A549 (cell line): ENCODE measurements around the gene RTN3. TPM values are rescaled to one million over a fixed set of nuclear protein-coding genes. Genes with fewer than 3 reads are reported as not detected.

ENCODE experiments used
- ATAC-seq, 2 experiments: fragments of 200-7000 bp in 1 of 2; fragments of >200 bp in 1 of 2; cut with Nextera tagmentation in 1 of 2; cut with Tn5 transposase in 1 of 2; 3 replicates each; pipeline versions ENCODE4 v1.8.0 to v1.9.1; 2018 to 2020; ENCODE audit warnings: mild to moderate bottlenecking in 1 of 2, moderate library complexity in 1 of 2
- CTCF ChIA-PET: fragments of 300-600 bp; sonication (Branson Sonifier 250); formaldehyde crosslinking; extraction: SDS; loops from one replicate; lab custom pipeline; 2021; ENCODE audit warnings: antibody characterized with exemption, inconsistent platforms; lab: Yijun Ruan, JAX
- POLR2A ChIA-PET: fragments of 350-600 bp; formaldehyde crosslinking; extraction: SDS; loops from one replicate; lab custom pipeline; 2021; ENCODE audit warnings: antibody characterized with exemption, inconsistent platforms; lab: Yijun Ruan, JAX
- DNase-seq, 2 experiments: peaks; one replicate each; pipeline versions ENCODE4 v3.0.0 to v3.0.0-alpha.2; 2011 to 2016; ENCODE audit warnings: low read depth in 1 of 2, low spot score in 1 of 2
- FAIRE-seq: peaks from 2 replicates; lab custom pipeline; 2011; peaks lifted over from hg19 to GRCh38; lab: Jason Lieb, UNC
- H3K27ac ChIP-seq, 2 experiments: fragments of >200 bp; sonication (Bioruptor Twin); formaldehyde crosslinking; 3 replicates each; pipeline ENCODE4 v1.5.1; 2016 to 2017
- H3K4me1 ChIP-seq: fragments of >200 bp; sonication (Bioruptor Twin); formaldehyde crosslinking; 3 replicates; pipeline ENCODE4 v1.6.1; 2016
- H3K4me2 ChIP-seq: fragments of >200 bp; sonication (Bioruptor Twin); formaldehyde crosslinking; 3 replicates; pipeline ENCODE4 v1.6.1; 2016
- H3K4me3 ChIP-seq: fragments of >200 bp; sonication (Bioruptor Twin); formaldehyde crosslinking; 3 replicates; pipeline ENCODE4 v1.5.1; 2016
- H3K9me3 ChIP-seq: fragments of >200 bp; sonication (Bioruptor Twin); formaldehyde crosslinking; 3 replicates; pipeline ENCODE4 v1.6.1; 2016
- BHLHE40 ChIP-seq: IDR thresholded peaks from 2 replicates; pipeline ENCODE4 v1.6.1; 2012; ENCODE audit warnings: low read depth, low read length, inconsistent platforms
- CEBPB ChIP-seq, 2 experiments: fragments of >200 bp in 1 of 2; sonication (Bioruptor Twin) in 1 of 2; formaldehyde crosslinking in 1 of 2; IDR thresholded peaks; 2 replicates each; pipeline ENCODE4 v1.6.1; 2012 to 2016
- CHD2 ChIP-seq: fragments of 150-350 bp; IDR thresholded peaks from 2 replicates; pipeline ENCODE4 v1.6.1; 2014; ENCODE audit warnings: low read length; ENCODE audit not compliant: partially characterized antibody
- CHD4 ChIP-seq: fragments of 200-600 bp; sonication (generic); IDR thresholded peaks from 2 replicates; pipeline ENCODE4 v1.6.1; 2016; ENCODE audit warnings: antibody characterized with exemption, mild to moderate bottlenecking, borderline replicate concordance
- EHMT2 ChIP-seq: fragments of 200-600 bp; sonication (generic); IDR thresholded peaks from 2 replicates; pipeline ENCODE4 v1.6.1; 2016; ENCODE audit warnings: antibody characterized with exemption, low read depth, mild to moderate bottlenecking, moderate library complexity
- EP300 ChIP-seq, 2 experiments: fragments of >200 bp; sonication (Bioruptor Twin); formaldehyde crosslinking; IDR thresholded peaks; 2 replicates in 1 of 2; 3 replicates in 1 of 2; pipeline ENCODE4 v1.6.1; 2016 to 2017
- HDAC2 ChIP-seq: fragments of 200-600 bp; sonication (generic); IDR thresholded peaks from 2 replicates; pipeline ENCODE4 v1.6.1; 2016
- JUN ChIP-seq, 2 experiments: fragments of >200 bp; sonication (Bioruptor Twin); formaldehyde crosslinking; IDR thresholded peaks; 2 replicates in 1 of 2; 3 replicates in 1 of 2; pipeline ENCODE4 v1.6.1; 2016 to 2017
- KDM5A ChIP-seq: fragments of 200-600 bp; sonication (generic); IDR thresholded peaks from 2 replicates; pipeline ENCODE4 v1.6.1; 2016; ENCODE audit warnings: antibody characterized with exemption, mild to moderate bottlenecking
- MAFK ChIP-seq: fragments of 450-650 bp; IDR thresholded peaks from 2 replicates; pipeline ENCODE4 v1.6.1; 2014; ENCODE audit not compliant: partially characterized antibody
- MAZ ChIP-seq: fragments of 150-350 bp; IDR thresholded peaks from 2 replicates; pipeline ENCODE4 v1.6.1; 2014; ENCODE audit warnings: antibody characterized with exemption, low read depth, low read length, borderline replicate concordance
- NPAS2 ChIP-seq: fragments of 250-450 bp; sonication (Bioruptor Pico); IDR thresholded peaks from 2 replicates; pipeline ENCODE4 v1.8.0; 2022; ENCODE audit warnings: mild to moderate bottlenecking, moderate library complexity, borderline replicate concordance
- RNF2 ChIP-seq: fragments of 200-600 bp; sonication (generic); IDR thresholded peaks from 2 replicates; pipeline ENCODE4 v1.6.1; 2016; ENCODE audit warnings: low read depth, mild to moderate bottlenecking, antibody characterized with exemption, moderate library complexity, borderline replicate concordance
- ZC3H11A ChIP-seq: fragments of 450-650 bp; IDR thresholded peaks from 2 replicates; pipeline ENCODE4 v1.6.1; 2014; ENCODE audit warnings: antibody characterized with exemption, mild to moderate bottlenecking
- ZFP36 ChIP-seq: fragments of 450-650 bp; IDR thresholded peaks from 2 replicates; pipeline ENCODE4 v1.6.1; 2014; ENCODE audit warnings: borderline replicate concordance; ENCODE audit not compliant: partially characterized antibody
- ZSCAN20 ChIP-seq: fragments of 250-450 bp; sonication (Bioruptor Pico); IDR thresholded peaks from 2 replicates; pipeline ENCODE4 v1.8.0; 2022; ENCODE audit warnings: mild to moderate bottlenecking, moderate library complexity
- WGBS: methylation state at CpG from one replicate; pipeline ENCODE4 v1.1.6; 2017; ENCODE audit errors: missing lambda C conversion rate; 5-methylcytosine and 5-hydroxymethylcytosine counted together
- polyA plus RNA-seq, 4 experiments: library from polyadenylated mRNA; depleted of rRNA in 3 of 4; stranded (reverse); fragments of >200 nt; fragmentation: RNase III in 1 of 4; extraction: RNeasy Plus Mini Kit Qiagen cat#74134 plus additional on column Dnase treatment in 1 of 4; gene quantifications; 2 replicates in 3 of 4; 3 replicates in 1 of 4; pipeline ENCODE4 v1.2.3, GENCODE V29; 2011 to 2017
- TF ChIP-seq, protein P1 (sequence below): fragments of 250-450 bp; sonication (Bioruptor Pico); IDR thresholded peaks from 2 replicates; pipeline ENCODE4 v1.5.0; 2020; ENCODE audit warnings: low read depth, mild to moderate bottlenecking, moderate library complexity
- TF ChIP-seq, protein P2 (sequence below): fragments of >200 bp; sonication (Bioruptor Twin); formaldehyde crosslinking; IDR thresholded peaks from 3 replicates; pipeline ENCODE4 v1.5.1; 2016
- TF ChIP-seq, protein P3 (sequence below): fragments of >200 bp; sonication (Bioruptor Twin); formaldehyde crosslinking; IDR thresholded peaks from 3 replicates; pipeline ENCODE4 v1.6.1; 2016
- TF ChIP-seq, protein P4 (sequence below): IDR thresholded peaks from 2 replicates; pipeline ENCODE4 v1.6.1; 2012; ENCODE audit warnings: low read depth, borderline replicate concordance

RTN3 gene
- polyA plus RNA-seq, 2 of the 4 experiments (the other 2 are of a cell fraction) = 108 to 196 TPM

DNA sequence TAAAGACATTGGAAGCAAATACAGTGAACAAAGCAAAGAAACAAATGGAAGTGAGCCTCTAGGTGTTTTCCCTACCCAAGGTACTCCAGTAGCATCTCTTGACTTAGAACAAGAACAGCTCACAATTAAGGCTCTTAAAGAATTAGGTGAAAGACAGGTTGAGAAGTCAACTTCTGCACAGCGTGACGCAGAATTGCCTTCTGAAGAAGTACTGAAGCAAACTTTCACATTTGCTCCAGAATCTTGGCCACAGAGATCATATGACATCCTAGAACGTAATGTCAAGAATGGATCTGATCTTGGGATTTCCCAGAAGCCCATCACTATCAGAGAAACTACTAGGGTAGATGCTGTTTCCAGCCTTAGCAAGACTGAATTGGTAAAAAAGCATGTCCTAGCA is 39.3 kb downstream of the RTN3 start:
- FAIRE-seq = no peak
- ATAC-seq = no peak
- TF ChIP-seq CHD4 (no peak), CEBPB (IDR thresholded peaks at IDR 0.05) (no peak), ZSCAN20 (no peak), JUN (IDR thresholded peaks at IDR 0.05) (no peak)
- H3K27ac ChIP-seq = no peak overlapping the region
- CTCF ChIA-PET = interaction anchor here (1.4 kb wide), 1 partner anchor 22 kb away, joined by 3 read pairs; no protein-coding TSS in a partner anchor
- H3K9me3 ChIP-seq = no peaks in the 10 kb centered on the region
- H3K4me1 ChIP-seq = peaks cover 8% of the 10 kb centered on the region; the same call in 2 of the 3 replicates
- no peak overlapping the region for H3K4me2 ChIP-seq
- POLR2A ChIA-PET = no interaction called here
- 94% methylated on average over 3 of the region's 3 CpGs for WGBS
- DNase-seq = no peak
- no peak overlapping the region for H3K4me3 ChIP-seq

DNA sequence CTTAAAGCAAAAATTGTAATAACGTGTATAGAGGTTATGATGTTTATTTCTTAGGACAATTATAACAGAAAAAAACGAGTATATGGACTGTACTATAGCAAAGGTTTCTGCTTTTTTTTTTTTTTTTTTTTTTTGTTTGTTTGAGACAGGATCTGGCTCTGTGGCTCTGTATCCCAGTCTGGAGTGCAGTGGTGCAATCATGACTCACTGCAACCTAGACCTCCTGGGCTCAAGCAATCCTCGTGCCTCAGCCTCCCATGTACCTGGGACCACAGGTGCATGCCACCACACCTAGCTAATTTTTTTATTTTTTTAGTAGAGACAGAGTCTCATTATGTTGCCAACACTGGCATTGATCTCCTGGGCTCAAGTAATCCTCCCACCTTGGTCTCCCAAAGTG is 48.0 kb downstream of the RTN3 start:
- TF ChIP-seq, protein P1, sequence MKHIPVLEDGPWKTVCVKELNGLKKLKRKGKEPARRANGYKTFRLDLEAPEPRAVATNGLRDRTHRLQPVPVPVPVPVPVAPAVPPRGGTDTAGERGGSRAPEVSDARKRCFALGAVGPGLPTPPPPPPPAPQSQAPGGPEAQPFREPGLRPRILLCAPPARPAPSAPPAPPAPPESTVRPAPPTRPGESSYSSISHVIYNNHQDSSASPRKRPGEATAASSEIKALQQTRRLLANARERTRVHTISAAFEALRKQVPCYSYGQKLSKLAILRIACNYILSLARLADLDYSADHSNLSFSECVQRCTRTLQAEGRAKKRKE (CRISPR knock-in tag) = no peak
- no peak for TF ChIP-seq KDM5A
- TF ChIP-seq CHD4 = no peak
- TF ChIP-seq HDAC2 = no peak
- no peak for TF ChIP-seq RNF2
- TF ChIP-seq, protein P2, sequence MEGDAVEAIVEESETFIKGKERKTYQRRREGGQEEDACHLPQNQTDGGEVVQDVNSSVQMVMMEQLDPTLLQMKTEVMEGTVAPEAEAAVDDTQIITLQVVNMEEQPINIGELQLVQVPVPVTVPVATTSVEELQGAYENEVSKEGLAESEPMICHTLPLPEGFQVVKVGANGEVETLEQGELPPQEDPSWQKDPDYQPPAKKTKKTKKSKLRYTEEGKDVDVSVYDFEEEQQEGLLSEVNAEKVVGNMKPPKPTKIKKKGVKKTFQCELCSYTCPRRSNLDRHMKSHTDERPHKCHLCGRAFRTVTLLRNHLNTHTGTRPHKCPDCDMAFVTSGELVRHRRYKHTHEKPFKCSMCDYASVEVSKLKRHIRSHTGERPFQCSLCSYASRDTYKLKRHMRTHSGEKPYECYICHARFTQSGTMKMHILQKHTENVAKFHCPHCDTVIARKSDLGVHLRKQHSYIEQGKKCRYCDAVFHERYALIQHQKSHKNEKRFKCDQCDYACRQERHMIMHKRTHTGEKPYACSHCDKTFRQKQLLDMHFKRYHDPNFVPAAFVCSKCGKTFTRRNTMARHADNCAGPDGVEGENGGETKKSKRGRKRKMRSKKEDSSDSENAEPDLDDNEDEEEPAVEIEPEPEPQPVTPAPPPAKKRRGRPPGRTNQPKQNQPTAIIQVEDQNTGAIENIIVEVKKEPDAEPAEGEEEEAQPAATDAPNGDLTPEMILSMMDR = no peak
- TF ChIP-seq MAFK = no peak
- no peak for TF ChIP-seq ZC3H11A
- no peak for TF ChIP-seq CHD2
- TF ChIP-seq EP300 (IDR thresholded peaks at IDR 0.05) = no peak
- no peak for TF ChIP-seq MAZ
- no peak for TF ChIP-seq NPAS2 (CRISPR knock-in tag)
- TF ChIP-seq CEBPB (IDR thresholded peaks at IDR 0.05) = no peak
- TF ChIP-seq BHLHE40 = no peak
- TF ChIP-seq EHMT2 = no peak
- TF ChIP-seq, protein P3, sequence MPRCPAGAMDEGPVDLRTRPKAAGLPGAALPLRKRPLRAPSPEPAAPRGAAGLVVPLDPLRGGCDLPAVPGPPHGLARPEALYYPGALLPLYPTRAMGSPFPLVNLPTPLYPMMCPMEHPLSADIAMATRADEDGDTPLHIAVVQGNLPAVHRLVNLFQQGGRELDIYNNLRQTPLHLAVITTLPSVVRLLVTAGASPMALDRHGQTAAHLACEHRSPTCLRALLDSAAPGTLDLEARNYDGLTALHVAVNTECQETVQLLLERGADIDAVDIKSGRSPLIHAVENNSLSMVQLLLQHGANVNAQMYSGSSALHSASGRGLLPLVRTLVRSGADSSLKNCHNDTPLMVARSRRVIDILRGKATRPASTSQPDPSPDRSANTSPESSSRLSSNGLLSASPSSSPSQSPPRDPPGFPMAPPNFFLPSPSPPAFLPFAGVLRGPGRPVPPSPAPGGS = no peak
- no peak for TF ChIP-seq ZFP36
- TF ChIP-seq, protein P4, sequence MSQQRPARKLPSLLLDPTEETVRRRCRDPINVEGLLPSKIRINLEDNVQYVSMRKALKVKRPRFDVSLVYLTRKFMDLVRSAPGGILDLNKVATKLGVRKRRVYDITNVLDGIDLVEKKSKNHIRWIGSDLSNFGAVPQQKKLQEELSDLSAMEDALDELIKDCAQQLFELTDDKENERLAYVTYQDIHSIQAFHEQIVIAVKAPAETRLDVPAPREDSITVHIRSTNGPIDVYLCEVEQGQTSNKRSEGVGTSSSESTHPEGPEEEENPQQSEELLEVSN = no peak
- TF ChIP-seq, all 56 proteins: peak for 0
- FAIRE-seq (no peak), DNase-seq (no peak), ATAC-seq (no peak)
- ChIA-PET POLR2A (no interaction called here), CTCF (interaction anchor here (1.1 to 2.4 kb wide), 2 partner anchors 12 to 48 kb away, joined by 3 to 7 read pairs; partner anchors contain the start of gene RTN3)
- Histone ChIP-seq H3K4me2 (no peak overlapping the region), H3K4me3 (no peak overlapping the region), H3K27ac (no peak overlapping the region), H3K9me3 (no peaks in the 10 kb centered on the region), H3K4me1 (no peaks in the 10 kb centered on the region)
- 73% methylated on average over 3 of the region's 3 CpGs for WGBS
